HepG2 (cell line): ENCODE results near the gene CPLX1. TPM values are rescaled to one million over a fixed set of nuclear protein-coding genes. Genes with fewer than 3 reads are reported as not detected.
A peak's percentile ranks its signal among the peaks of the same experiment; 100 is the strongest.

Source experiments
- ATAC-seq: fragments of 200-7000 bp; cut with Tn5 transposase; 3 replicates; pipeline ENCODE4 v1.9.1; 2020; ENCODE audit warnings: mild to moderate bottlenecking, moderate library complexity
- BruUV-seq: library from RNA; stranded (reverse); fragments of 400-500 nt; replicated peaks from 2 replicates; lab custom pipeline; 2021; lab: Mats Ljungman, UMichigan
- CTCF ChIA-PET: fragments of 300-600 bp; formaldehyde crosslinking; extraction: SDS; loops from one replicate; lab custom pipeline; 2021; ENCODE audit warnings: low total read pairs, inconsistent platforms, low intra/inter-chr PET ratio; lab: Yijun Ruan, JAX
- POLR2A ChIA-PET: fragments of 350-600 bp; sonication (Branson Sonifier 250); formaldehyde crosslinking; loops from one replicate; lab custom pipeline; 2020; ENCODE audit warnings: antibody characterized with exemption, inconsistent platforms; lab: Yijun Ruan, JAX
- DNase-seq: peaks from one replicate; pipeline ENCODE4 v3.0.0-alpha.2; 2015; ENCODE audit warnings: low spot score
- FAIRE-seq: peaks from 3 replicates; lab custom pipeline; 2011; peaks lifted over from hg19 to GRCh38; lab: Jason Lieb, UNC
- H2AFZ ChIP-seq: one replicate; pipeline ENCODE4 v1.6.1; 2011; ENCODE audit warnings: low read length, inconsistent platforms
- H3K27ac ChIP-seq: fragments of 300-600 bp; 3 replicates; pipeline ENCODE4 v1.8.0; 2011; ENCODE audit warnings: mixed run types, mild to moderate bottlenecking, mixed read lengths, low read length, inconsistent platforms; ENCODE audit not compliant: insufficient read depth; ENCODE audit errors: extremely low read length
- H3K27me3 ChIP-seq, 2 experiments: fragments of 200-600 bp in 1 of 2; 2 replicates in 1 of 2; 3 replicates in 1 of 2; pipeline versions ENCODE4 v1.6.0 to v1.8.0; 2011; ENCODE audit warnings: low read length in 2 of 2, mild to moderate bottlenecking in 2 of 2, moderate library complexity in 2 of 2, inconsistent platforms in 1 of 2; ENCODE audit not compliant: insufficient read depth in 2 of 2, control insufficient read depth in 1 of 2
- H3K36me3 ChIP-seq, 2 experiments: fragments of 200-600 bp in 1 of 2; replicated peaks in 1 of 2; 2 replicates in 1 of 2; 3 replicates in 1 of 2; pipeline versions ENCODE4 v1.5.1 to v1.8.0; 2011; ENCODE audit warnings: low read length in 2 of 2, inconsistent platforms in 1 of 2; ENCODE audit not compliant: insufficient read depth in 2 of 2, control insufficient read depth in 1 of 2
- H3K4me1 ChIP-seq: 2 replicates; pipeline ENCODE4 v1.5.1; 2012; ENCODE audit warnings: low read length, inconsistent platforms; ENCODE audit not compliant: insufficient read depth
- H3K4me2 ChIP-seq: 2 replicates; pipeline ENCODE4 v1.6.0; 2011; ENCODE audit warnings: low read depth, low read length, inconsistent platforms
- H3K4me3 ChIP-seq, 3 experiments: fragments of 200-600 bp in 1 of 3; sonication (generic), shearing (Covaris generic) in 1 of 3; replicated peaks in 1 of 3; 2 replicates each; pipeline ENCODE4 v1.5.1; 2011 to 2016; ENCODE audit warnings: low read length in 3 of 3, inconsistent platforms in 2 of 3, low read depth in 2 of 3, mild to moderate bottlenecking in 2 of 3, control low read depth in 1 of 3, mixed read lengths in 1 of 3; ENCODE audit not compliant: insufficient read depth in 1 of 3
- H3K79me2 ChIP-seq: one replicate; pipeline ENCODE4 v1.6.1; 2011; ENCODE audit warnings: low read length, inconsistent platforms; ENCODE audit not compliant: insufficient read depth
- H3K9ac ChIP-seq: 2 replicates; pipeline ENCODE4 v1.6.0; 2011; ENCODE audit warnings: mild to moderate bottlenecking, low read depth, low read length, inconsistent platforms; ENCODE audit not compliant: insufficient read depth
- H3K9me3 ChIP-seq: 2 replicates; pipeline ENCODE4 v1.5.1; 2012; ENCODE audit warnings: mild to moderate bottlenecking, low read length
- H4K20me1 ChIP-seq: 2 replicates; pipeline ENCODE4 v1.6.0; 2011; ENCODE audit warnings: inconsistent platforms, mild to moderate bottlenecking, low read length, moderate library complexity; ENCODE audit not compliant: insufficient read depth
- HNRNPL ChIP-seq: fragments of 200-400 bp; formaldehyde crosslinking; IDR thresholded peaks from 2 replicates; pipeline ENCODE4 v1.6.1; 2017; ENCODE audit warnings: mild to moderate bottlenecking, low read depth, low read length
- KDM2A ChIP-seq: sonication (generic); formaldehyde crosslinking; IDR thresholded peaks from 2 replicates; pipeline ENCODE4 v1.4.0; 2020; ENCODE audit warnings: low read depth, missing genetic modification reagents, borderline replicate concordance
- WGBS: methylation state at CpG from one replicate; pipeline ENCODE4 v1.1.6; 2017; ENCODE audit warnings: low lambda C conversion rate; 5-methylcytosine and 5-hydroxymethylcytosine counted together
- in situ Hi-C: cut with HindIII; loops from 2 replicates; pipeline ENCODE4 v1.10.0; 2017; ENCODE audit warnings: low pct_unique_long_range_greater_than_20kb; ENCODE audit not compliant: extremely low pct_ligation_motif_present
- intact Hi-C: fragments of 100-400 bp; cut with micrococcal nuclease; formaldehyde crosslinking; loops from one replicate; pipeline ENCODE4 v1.10.0; 2022; ENCODE audit not compliant: unreplicated experiment
- polyA plus RNA-seq, 8 experiments: library from polyadenylated mRNA; depleted of rRNA in 3 of 8; stranded (reverse) in 7 of 8; unstranded in 1 of 8; fragments of >200 nt; fragmentation: Illumina TruSeq in 4 of 8; extraction: Trizol in 4 of 8; gene quantifications; 2 replicates each; pipeline versions ENCODE4 v1.2.1 to v1.2.3, GENCODE V29; 2011 to 2016; ENCODE audit warnings: low read depth in 4 of 8, missing spikeins in 1 of 8, mixed read lengths in 1 of 8; ENCODE audit not compliant: insufficient read depth in 1 of 8
- total RNA-seq, 5 experiments: library from RNA; depleted of rRNA; stranded (reverse); fragments of >200 nt; fragmentation: Illumina TruSeq; extraction: Trizol; gene quantifications; 2 replicates each; pipeline ENCODE4 v1.2.3, GENCODE V29; 2016; ENCODE audit warnings: low read depth in 1 of 5
- TF ChIP-seq, protein P1 (sequence below): sonication (generic); formaldehyde crosslinking; IDR thresholded peaks from 2 replicates; pipeline ENCODE4 v1.4.0; 2020; ENCODE audit warnings: mild to moderate bottlenecking, missing genetic modification reagents

The CPLX1 gene
- total and polyA plus RNA-seq, 2 of the 13 experiments (the other 11 are each of a cell fraction or from before 2014, with no cell fraction given): 0.18 TPM

DNA sequence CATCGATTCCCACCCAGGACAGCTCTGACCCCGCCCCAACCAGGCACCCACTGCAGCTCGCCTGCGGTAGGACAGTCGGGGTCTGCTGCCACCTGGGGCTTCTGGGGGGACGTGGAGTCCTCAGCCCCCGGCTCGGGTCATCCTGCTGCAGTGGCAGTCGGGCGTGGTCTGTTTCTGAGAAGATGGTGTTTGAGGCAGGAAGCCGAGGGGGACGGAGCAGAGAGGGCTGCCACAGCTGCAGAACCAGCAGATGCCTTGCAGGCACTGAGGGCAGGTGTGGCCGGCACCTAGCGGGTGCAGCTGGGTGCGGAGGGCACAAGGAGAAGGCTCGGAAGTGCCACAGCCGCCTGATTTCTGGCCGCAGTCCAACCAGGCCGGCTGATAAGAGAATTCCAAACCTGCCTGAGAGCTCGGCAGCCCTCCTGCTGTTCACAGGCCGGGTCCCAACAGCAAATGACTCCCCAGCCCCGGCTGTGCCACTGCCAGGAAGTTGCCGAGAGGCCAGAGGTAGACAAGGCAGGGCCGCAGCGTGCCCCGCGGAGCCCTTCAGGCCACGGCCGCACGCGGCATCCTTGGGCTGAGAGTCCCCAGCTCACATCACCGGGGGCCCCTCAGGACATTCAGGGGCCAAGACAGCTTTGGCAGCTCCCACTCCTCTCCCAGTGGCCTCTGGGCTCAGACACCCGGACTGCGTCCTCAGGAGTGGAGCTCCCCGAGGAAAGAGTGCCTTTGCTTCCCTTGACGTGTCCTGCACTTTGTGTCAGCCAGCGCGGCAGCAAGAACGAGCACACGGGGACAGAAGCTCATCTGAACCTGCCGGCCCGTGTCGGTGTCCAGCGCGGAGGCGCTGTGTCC is 9.4 kb upstream of the CPLX1 start:
- H3K27ac ChIP-seq: no peak overlapping the region
- in situ Hi-C loops (no loop called here), intact Hi-C loops (no loop called here)
- peaks cover 21 to 53% of the 10 kb centered on the region in 2 experiments for H3K27me3 ChIP-seq
- TF ChIP-seq KDM2A: 0 out of 2 replicates have a peak, but pooled peaks have one; percentile 16
- peak; percentile 65; the same call in 1 of the 2 replicates for TF ChIP-seq HNRNPL
- TF ChIP-seq, protein P1, sequence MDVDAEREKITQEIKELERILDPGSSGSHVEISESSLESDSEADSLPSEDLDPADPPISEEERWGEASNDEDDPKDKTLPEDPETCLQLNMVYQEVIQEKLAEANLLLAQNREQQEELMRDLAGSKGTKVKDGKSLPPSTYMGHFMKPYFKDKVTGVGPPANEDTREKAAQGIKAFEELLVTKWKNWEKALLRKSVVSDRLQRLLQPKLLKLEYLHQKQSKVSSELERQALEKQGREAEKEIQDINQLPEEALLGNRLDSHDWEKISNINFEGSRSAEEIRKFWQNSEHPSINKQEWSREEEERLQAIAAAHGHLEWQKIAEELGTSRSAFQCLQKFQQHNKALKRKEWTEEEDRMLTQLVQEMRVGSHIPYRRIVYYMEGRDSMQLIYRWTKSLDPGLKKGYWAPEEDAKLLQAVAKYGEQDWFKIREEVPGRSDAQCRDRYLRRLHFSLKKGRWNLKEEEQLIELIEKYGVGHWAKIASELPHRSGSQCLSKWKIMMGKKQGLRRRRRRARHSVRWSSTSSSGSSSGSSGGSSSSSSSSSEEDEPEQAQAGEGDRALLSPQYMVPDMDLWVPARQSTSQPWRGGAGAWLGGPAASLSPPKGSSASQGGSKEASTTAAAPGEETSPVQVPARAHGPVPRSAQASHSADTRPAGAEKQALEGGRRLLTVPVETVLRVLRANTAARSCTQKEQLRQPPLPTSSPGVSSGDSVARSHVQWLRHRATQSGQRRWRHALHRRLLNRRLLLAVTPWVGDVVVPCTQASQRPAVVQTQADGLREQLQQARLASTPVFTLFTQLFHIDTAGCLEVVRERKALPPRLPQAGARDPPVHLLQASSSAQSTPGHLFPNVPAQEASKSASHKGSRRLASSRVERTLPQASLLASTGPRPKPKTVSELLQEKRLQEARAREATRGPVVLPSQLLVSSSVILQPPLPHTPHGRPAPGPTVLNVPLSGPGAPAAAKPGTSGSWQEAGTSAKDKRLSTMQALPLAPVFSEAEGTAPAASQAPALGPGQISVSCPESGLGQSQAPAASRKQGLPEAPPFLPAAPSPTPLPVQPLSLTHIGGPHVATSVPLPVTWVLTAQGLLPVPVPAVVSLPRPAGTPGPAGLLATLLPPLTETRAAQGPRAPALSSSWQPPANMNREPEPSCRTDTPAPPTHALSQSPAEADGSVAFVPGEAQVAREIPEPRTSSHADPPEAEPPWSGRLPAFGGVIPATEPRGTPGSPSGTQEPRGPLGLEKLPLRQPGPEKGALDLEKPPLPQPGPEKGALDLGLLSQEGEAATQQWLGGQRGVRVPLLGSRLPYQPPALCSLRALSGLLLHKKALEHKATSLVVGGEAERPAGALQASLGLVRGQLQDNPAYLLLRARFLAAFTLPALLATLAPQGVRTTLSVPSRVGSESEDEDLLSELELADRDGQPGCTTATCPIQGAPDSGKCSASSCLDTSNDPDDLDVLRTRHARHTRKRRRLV (CRISPR knock-in tag): no peak
- peak overlapping the region in 1 of 3 experiments; percentile 18; a peak in 1 of 6 replicates for H3K4me3 ChIP-seq
- no peaks in the 10 kb centered on the region for H4K20me1 ChIP-seq
- CTCF ChIA-PET: no interaction called here
- DNase-seq: peak; percentile 30
- no TSS peak for BruUV-seq
- no peaks in the 10 kb centered on the region for H3K36me3 ChIP-seq
- H3K4me2 ChIP-seq: peak overlapping the region; percentile 27; the same call in 1 of the 2 replicates
- FAIRE-seq: no peak
- 85% methylated on average over 9 of the region's 46 CpGs for WGBS
- H2AFZ ChIP-seq: no peak overlapping the region
- no peak overlapping the region for H3K9ac ChIP-seq
- no peaks in the 10 kb centered on the region for H3K79me2 ChIP-seq
- peaks cover 22% of the 10 kb centered on the region for H3K4me1 ChIP-seq
- peak; percentile 24 for ATAC-seq
- peaks cover 12% of the 10 kb centered on the region for H3K9me3 ChIP-seq
- POLR2A ChIA-PET: interaction anchor here (0.9 to 1.5 kb wide), 2 partner anchors 22 to 54 kb away, joined by 3 to 7 read pairs; no protein-coding TSS in a partner anchor
